Activated CD8-positive, alpha-beta memory T cell treated with anti-CD3 and anti-CD28 coated beads, Interleukin-2, amount 50 U/mL, for 4 hours (primary cell): ENCODE data around the gene EGLN3.
"Not testable (repeated sequence)": the region's sequence is repeated elsewhere in the genome, so short reads cannot be mapped to it uniquely, and the experiment has no call there.

Source experiments
- DNase-seq: peaks from one replicate; pipeline ENCODE4 v3.0.0-alpha.2; 2020

The EGLN3 gene

GRCh38 chr14:33950320-33951182 is at the start of gene EGLN3:
Gene EGLN3 (minus strand): TSS chr14:33951074. CDS start chr14:33950752, 322 bp downstream.
- peak; percentile 39 for DNase-seq

- DNase-seq, result no peak
Observed at GRCh38 chr14:34000396-34000795, 49.5 kb upstream of the EGLN3 start.

DNA sequence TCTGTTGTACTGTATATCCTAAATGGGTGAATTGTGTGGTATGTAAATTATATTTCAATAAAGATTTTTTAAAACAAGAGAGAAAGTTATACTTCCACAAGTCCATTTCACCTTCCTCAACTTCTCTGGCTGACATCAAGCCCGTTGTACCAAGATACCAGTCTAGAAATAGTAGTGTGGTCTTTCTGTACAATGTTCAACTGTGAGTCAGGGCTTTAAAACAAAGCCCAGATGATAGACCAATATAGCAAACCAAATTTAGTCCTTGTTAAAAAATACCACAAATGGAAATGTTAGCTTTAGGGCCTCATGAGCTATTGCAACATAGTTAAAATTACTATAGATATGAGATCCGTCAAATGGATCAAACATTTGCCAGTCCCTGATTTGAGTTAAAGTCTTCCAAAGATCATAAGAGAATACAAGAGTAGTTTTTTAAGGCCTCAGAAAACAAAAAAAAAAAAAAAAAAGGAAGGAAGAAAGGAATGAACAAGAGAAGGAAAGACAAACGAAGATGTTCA is 49.0 kb upstream of the EGLN3 start:
- DNase-seq, result no peak

DNA sequence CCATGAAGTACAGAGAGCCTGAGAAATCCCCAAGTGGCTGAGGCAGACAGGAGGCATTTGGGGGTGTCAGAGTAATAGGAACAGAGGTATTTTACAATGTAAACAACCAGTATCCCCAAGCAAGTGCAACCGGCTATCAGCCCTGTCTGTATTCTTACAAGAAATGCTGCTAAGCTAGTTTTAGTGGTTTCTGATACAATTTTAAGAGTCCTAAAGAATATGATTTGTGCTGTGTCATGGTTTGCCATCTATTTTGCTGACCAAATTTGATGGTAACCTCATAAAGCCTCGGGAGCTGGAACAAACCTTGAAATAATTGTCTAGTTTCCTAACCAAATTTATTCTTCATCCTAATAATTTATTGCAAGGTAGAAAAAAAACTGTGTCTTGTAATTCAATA is 46.7 kb upstream of the EGLN3 start:
- no peak for DNase-seq

GRCh38 chr14:33996462-33996861 is 45.6 kb upstream of the EGLN3 start:
- no peak for DNase-seq

DNA sequence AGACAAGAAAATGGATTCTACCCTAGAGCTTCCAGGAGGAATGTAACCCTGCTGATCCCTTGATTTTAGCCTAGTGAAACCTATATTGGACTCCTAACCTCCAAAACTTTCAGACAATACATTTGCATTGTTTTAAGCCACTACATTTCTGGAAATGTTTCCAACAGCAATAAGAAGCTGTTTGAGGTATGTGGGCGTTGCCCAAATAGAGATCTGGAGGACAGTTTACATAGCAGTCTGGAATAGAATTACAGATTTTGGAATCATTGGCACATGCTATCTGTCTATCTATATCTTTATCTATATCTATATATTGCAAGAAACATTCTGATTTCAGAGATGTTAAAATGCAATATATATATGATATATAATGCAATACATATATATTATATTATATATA is 42.4 kb upstream of the EGLN3 start:
- DNase-seq, result no peak

DNA sequence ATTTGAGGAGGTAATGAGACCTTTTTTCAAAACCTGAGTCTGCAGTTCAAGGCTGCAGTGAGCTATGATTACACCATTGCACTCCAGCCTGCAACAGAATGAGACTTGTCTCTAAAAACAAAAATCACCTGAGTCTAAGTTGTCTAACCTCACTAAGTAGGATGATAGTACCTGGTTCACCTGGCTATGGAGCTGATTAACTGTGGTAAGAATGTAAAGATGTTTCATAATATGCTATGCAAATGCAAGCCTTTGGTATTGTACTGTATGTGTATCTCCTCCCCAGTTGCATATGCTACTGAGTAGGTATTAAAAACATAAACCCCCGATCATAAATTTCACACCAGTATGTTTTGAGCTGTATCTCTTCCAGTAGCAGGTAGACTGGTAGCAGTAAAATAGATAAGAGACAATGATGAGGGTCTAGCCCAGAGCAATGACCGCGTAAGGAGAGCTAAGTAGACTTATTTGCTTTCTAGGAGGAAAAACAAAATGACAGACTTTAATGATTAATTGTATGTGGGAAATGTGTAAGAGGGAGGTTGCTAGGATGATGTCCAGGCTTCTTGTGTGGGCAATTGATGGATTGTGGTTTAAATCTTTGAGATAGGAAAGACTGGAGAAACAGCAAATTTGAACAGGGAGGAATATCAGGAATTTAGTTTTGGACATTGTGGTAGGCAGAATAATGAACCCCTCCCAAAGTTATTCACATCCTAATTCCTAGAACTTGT is 41.6 kb upstream of the EGLN3 start:
- DNase-seq, result no peak

DNA sequence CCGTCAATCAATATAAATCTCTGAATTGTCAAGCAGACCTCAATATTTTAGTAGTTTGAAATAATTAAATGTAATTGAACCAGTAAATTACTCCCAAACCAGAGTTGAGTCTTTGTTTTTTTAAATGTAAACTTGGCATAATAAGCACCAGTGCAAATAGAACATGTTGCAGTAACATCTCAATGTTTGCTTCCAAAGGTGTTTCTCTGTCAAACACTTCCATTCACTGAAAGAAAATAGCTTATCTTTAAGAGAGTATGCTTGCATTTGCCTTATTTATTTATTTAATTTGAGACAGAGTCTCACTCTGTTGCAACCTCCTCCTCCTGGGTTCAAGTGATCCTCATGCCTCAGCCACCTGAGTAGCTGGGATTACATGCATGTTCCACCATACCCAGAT is 39.9 kb upstream of the EGLN3 start:
- no peak for DNase-seq

GRCh38 chr14:33987565-33988080 is 36.7 kb upstream of the EGLN3 start:
- no peak for DNase-seq

GRCh38 chr14:33986804-33987203 is 35.9 kb upstream of the EGLN3 start:
- DNase-seq, result no peak

DNA sequence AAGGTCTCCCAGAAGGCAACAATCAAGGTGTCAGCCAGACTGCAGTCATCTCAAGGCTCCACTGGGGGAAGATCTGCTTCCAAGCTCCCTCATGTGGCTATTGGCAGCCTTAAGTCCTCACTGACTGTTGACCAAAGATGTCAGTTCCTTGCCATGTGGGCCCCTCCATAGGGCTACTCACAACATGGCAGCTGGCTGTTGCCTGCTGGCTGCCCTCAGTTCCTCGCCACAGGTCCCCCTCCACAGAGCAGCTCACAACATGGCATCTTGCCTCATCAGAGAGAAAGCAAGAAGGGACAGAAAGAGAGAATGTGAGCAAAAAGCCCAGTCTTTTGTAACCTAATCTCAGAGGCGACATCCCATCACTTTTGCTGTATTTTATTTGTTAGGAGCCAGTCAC is 34.4 kb upstream of the EGLN3 start:
- DNase-seq, result no peak

DNA sequence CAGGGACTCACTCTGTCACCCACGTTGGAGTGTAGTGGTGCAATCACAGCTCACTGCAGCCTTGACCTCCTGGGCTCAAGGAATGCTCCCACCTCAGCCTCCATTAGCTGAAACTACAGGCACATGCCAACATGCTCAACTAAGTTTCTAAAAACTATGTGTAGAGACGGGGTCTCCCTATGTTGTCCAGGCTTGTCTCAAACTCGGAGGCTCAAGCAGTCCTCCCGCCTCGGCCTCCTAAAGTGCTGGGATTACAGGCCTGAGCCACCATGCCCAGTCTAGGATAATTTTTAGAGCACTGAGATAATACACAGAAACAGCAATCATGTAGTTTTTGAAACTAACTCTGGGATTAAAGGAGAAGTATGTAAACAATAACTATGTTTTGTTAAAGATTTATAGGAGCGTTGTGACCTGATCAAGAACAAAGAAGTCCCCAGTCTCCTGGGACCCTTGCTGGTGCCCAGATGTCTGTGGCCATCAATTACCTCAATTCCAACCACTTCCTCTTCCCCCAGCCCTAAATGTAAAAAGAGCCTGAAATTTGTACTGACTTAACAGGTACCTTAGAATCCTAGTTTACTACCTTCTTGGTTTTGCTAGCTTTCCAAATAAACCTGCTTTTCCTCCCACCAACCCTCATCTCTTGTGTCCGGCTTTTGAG is 28.9 kb upstream of the EGLN3 start:
- no peak for DNase-seq

DNA sequence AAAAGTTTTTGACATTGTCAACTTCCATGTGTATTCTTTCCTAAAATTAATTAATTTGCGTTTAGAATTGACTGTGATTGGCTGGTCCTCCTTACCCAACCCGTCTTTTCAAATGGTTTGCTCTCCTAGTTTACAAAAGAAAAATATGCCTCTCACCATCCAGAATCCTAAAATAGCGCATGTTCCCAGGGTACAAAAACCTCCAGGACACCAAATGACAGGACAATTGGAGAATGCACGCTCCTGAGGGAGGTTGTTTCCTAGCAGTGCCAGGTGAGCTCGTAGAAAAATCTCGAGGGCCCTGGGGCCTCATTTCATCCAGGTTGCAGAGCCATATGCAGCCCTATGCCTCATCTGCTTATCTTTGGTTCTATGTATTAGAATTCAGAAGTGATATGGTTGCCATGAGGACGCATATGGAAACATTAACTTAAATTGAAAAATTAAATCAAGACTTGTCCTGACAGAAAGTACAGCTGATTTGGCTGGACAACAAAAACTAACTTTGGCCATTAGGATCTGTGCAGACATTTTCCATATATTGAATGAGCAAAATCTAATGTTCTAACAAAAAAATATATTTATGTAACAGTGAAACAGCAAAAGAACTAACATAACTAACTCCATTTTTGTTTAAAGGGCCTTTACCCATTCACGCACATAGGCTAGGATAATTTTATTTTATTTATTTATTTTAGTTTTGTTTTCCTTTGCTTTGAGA is 28.2 kb upstream of the EGLN3 start:
- DNase-seq, result no peak

DNA sequence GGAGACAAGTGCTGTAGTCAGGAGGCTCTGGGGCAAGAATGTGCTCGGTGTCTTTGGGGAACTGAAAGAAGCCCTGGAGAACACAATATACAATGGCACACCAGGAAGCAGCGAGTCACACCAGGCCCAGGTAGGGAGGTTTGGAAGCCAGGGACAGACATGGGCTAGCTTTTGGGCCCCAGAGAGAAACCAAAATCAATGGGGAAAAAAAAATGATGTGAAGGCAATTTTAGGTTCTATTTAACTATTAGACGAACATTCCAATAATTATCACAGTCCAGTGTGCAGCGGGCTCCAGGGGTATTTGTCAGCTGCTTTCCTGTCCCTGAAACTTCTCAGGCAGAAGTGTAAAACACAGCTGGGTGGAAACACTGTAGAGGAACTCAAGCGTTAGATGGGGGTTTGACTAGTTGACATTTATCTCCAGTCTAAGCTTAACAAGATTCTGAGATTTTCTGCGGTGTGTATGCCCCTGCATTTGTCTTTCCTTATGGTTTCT is 21.8 kb upstream of the EGLN3 start:
- no peak for DNase-seq

DNA sequence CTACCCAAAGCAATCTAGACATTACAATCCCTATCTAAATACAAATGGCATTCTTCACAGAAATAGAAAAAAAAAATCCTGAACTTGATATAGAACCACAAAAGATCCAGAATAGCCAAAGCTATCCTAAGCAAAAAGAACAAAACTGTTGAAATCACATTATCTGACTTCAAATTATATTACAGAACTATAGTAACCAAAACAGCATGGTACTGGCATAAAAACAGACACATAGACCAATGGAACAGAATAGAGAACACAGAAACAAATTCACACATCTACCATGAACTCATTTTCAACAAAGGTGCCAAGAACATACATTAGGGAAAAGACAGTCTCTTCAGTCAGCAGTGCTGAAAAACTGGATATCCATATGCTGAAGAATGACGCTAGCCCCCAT is 19.0 kb upstream of the EGLN3 start:
- DNase-seq, result not testable (repeated sequence)

DNA sequence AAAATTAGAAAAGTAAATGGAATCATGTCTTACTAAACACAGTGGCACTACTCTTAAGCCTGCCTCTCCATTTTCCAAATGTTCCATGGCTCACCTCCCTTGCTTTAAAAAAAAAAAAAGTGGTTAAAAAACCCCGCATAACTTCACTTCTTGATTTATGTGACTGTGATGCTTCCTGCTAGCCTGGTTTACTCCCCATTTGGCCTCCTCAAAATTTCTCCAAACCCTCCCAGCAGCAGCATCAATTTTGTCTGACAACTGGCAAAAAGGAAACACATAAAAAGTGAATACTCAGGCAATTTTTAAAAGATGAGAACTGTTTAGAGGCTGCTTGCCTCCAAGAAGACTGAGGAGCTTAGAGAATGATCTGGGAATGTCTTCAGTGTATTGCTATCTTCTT is 17.8 kb upstream of the EGLN3 start:
- DNase-seq, result no peak

DNA sequence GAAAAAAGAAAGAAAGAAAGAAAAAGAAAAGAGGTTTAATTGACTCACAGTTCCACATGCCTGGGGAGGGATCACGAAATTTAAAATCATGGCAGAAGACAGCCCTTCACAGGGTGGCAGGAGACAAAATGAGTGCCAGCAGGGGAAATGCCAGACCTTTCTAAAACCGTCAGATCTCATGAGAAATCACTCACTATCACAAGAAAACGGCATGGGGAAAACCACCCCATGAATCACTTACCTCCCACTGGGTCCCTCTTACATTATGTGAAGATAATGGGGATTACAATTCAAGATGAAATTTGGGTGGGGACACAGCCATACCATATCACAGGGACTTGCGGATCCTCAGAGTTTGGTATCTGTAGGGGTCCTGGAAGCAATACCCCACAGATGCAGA is 16.3 kb upstream of the EGLN3 start:
- no peak for DNase-seq

- DNase-seq, result no peak
Observed at GRCh38 chr14:33966276-33966675, 15.4 kb upstream of the EGLN3 start.

DNA sequence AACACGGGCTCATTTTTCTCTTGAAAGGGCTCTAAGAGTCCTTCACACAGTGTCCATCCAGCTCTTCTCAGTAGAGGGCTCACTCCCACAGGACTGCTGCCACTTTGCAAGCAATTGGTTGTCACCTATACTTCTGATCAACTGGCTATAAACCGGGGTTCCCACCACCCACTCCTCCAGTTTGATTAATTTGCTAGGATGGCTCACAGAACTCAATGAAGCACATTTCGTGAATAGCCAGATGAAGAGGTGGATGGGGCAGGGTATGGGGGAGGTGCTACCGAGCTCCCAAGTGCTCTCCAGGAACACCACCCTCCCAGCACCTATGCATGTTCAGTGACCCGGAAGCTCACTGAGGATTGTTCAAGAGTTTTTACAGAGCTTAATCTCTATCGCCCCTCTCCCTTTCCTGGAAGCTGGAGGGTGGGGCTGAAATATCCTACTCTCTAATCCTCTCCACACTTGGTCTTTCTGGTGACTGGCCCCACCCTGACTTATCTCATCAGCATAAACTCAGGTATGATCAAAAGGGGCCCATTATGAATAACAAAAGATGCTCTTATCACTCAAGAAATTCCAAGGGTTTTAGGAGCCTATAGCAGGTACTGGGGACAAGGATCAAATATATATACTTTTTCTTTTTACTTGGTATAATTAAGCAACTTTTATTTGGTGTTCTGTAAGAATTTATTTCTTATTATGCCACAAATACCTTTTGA is 13.9 kb upstream of the EGLN3 start:
- no peak for DNase-seq

- no peak for DNase-seq
Observed at GRCh38 chr14:33963892-33964291, 13.0 kb upstream of the EGLN3 start.

DNA sequence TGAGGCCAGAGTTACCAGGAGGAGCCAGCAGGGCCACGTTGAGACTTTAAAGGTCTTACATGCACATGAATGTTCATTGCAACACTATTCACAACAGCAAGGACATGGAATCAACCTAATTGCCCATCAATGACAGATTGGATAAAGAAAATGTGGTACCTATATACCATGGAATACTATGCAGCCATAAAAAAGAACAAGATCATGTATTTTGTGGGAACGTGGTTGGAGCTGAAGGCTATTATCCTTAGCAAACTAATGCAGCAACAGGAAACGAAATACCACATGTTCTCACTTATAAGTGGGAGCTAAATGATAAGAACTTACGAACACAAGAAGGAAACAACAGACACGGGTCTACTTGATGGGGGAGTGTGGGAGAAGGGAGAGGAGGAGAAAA is 11.6 kb upstream of the EGLN3 start:
- not testable (repeated sequence) for DNase-seq

GRCh38 chr14:33962016-33962415 is 11.1 kb upstream of the EGLN3 start:
- DNase-seq, result no peak
